Measurements from ENCODE around the gene TFE3. TPM values are rescaled to one million over a fixed set of nuclear protein-coding genes. Genes with fewer than 3 reads are reported as not detected.

TFE3 gene
- polyA plus RNA-seq, 1 experiment: 28.4 TPM

DNA sequence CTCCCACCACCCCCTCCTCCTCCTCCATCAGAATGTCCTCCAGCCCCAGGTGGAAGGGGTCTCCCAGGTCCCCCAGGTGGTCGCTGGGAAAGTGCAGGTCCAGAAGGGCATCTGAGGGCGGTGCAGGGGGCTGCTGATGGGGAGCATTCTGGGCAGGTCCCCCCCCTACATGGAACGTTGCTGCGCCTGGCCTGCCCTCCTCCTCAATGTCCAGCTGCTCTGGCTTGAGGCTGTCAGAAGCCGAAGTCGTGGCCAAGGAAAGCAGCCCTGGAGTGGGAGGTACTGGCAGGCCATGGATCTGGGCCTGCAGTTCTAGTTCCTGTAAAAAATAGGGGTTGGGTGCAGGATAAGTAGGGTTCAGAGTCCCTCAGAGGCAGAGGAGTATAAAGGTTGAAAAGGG lies 12.9 kb downstream of the TFE3 start:
- no peak overlapping the region for H3K27ac ChIP-seq (ENCODE audit: low read depth, low read length)
- H3K27me3 ChIP-seq (ENCODE audit: control insufficient read depth, insufficient read depth, low read length): no peaks in the 10 kb centered on the region
- CTCF ChIA-PET: interaction anchor here (0.8 to 1.2 kb wide), 2 partner anchors 14 to 58 kb away, joined by 3 read pairs; no protein-coding TSS in a partner anchor
- DNase-seq (ENCODE audit: low read depth, low spot score): no peak
- TF ChIP-seq CTCF (IDR thresholded peaks at IDR 0.05; ENCODE audit: low read depth, low read length): no peak
- no peak overlapping the region for H3K4me3 ChIP-seq (ENCODE audit: low read depth, low read length)
- POLR2A ChIA-PET: no interaction called here
- H3K9me3 ChIP-seq (ENCODE audit: control insufficient read depth, insufficient read depth, low read length): no peaks in the 10 kb centered on the region

DNA sequence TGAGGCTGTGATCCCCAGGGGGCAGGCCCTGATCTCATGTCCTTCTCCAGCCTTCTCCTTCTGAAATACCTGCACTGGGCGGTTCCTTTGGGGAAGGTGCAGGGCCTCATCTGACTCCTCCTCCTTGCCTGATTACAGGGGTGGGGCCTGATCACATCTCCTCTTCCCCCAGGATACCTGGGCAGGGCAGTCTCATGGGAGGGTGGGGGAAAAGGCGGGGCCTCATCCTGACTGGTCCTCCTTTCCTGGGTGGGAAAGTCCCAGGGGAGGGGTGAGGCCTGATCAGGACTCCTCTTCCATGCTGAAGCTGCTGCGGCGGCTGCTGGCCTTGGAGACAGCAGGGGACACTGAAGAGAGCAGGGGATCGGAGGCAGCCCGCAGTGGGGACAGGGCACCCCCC lies 13.3 kb downstream of the TFE3 start:
- H3K27me3 ChIP-seq (ENCODE audit: control insufficient read depth, insufficient read depth, low read length): no peaks in the 10 kb centered on the region
- no peak overlapping the region for H3K4me3 ChIP-seq (ENCODE audit: low read depth, low read length)
- no peak for TF ChIP-seq CTCF (IDR thresholded peaks at IDR 0.05; ENCODE audit: low read depth, low read length)
- POLR2A ChIA-PET: no interaction called here
- H3K9me3 ChIP-seq (ENCODE audit: control insufficient read depth, insufficient read depth, low read length): no peaks in the 10 kb centered on the region
- no peak for DNase-seq (ENCODE audit: low read depth, low spot score)
- no peak overlapping the region for H3K27ac ChIP-seq (ENCODE audit: low read depth, low read length)
- CTCF ChIA-PET: interaction anchor here (1.2 kb wide), 1 partner anchor 57 kb away, joined by 3 read pairs; no protein-coding TSS in a partner anchor

- no peak for DNase-seq (ENCODE audit: low read depth, low spot score)
- TF ChIP-seq CTCF (IDR thresholded peaks at IDR 0.05; ENCODE audit: low read depth, low read length): no peak
- no peak overlapping the region for H3K27ac ChIP-seq (ENCODE audit: low read depth, low read length)
- ChIA-PET CTCF (no interaction called here), POLR2A (no interaction called here)
- H3K4me3 ChIP-seq (ENCODE audit: low read depth, low read length): no peak overlapping the region
- no peaks in the 10 kb centered on the region for H3K27me3 ChIP-seq (ENCODE audit: control insufficient read depth, insufficient read depth, low read length)
- H3K9me3 ChIP-seq (ENCODE audit: control insufficient read depth, insufficient read depth, low read length): no peaks in the 10 kb centered on the region
Observed at GRCh38 chrX:49019599-49020249, 23.4 kb downstream of the TFE3 start.

DNA sequence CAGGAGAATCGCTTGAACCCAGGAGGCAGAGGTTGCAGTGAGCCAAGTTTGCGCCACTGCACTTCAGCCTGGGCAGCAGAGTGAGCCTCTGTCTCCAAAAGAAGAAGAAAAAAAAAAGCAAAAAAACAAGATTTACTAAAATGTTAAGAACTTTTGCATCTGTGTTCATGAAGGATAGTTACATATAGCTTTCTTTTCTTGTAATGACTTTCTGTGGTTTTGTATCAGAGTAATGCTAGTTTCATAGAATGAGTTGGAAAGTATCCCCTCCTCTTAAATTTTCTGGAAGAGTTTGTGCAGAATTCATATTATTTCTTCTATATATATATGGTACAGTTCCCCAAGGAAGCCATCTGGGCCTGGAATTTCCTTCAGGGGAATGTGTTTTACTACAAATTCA lies 24.1 kb downstream of the TFE3 start:
- no peak for DNase-seq (ENCODE audit: low read depth, low spot score)
- Histone ChIP-seq H3K27me3 (ENCODE audit: control insufficient read depth, insufficient read depth, low read length) (no peaks in the 10 kb centered on the region), H3K27ac (ENCODE audit: low read depth, low read length) (no peak overlapping the region), H3K9me3 (ENCODE audit: control insufficient read depth, insufficient read depth, low read length) (no peaks in the 10 kb centered on the region), H3K4me3 (ENCODE audit: low read depth, low read length) (no peak overlapping the region)
- no peak for TF ChIP-seq CTCF (IDR thresholded peaks at IDR 0.05; ENCODE audit: low read depth, low read length)
- ChIA-PET POLR2A (no interaction called here), CTCF (no interaction called here)

DNA sequence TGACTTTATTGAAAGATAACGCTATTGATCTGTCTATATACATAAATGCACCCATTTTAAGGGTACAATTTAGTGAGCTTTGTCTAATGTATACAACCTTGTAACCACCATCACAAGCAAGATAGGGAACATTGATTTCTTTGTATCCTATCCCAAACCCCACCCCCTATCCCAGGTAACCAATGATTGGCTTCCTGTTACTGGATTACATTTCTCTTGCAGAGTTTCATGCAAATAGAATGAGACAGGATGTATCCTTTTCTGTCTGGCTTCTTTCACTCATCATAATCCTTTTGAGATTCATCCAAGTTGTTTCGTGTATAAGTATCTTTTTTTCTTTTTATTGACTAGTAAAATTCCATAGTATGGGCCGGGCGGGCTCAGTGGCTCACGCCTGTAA lies 39.5 kb downstream of the TFE3 start:
- Histone ChIP-seq H3K27ac (ENCODE audit: low read depth, low read length) (no peak overlapping the region), H3K4me3 (ENCODE audit: low read depth, low read length) (no peak overlapping the region), H3K27me3 (ENCODE audit: control insufficient read depth, insufficient read depth, low read length) (no peaks in the 10 kb centered on the region), H3K9me3 (ENCODE audit: control insufficient read depth, insufficient read depth, low read length) (no peaks in the 10 kb centered on the region)
- ChIA-PET POLR2A (no interaction called here), CTCF (no interaction called here)
- TF ChIP-seq CTCF (IDR thresholded peaks at IDR 0.05; ENCODE audit: low read depth, low read length): no peak
- no peak for DNase-seq (ENCODE audit: low read depth, low spot score)
